Lower leg skin (tissue), 3 donors: ENCODE measurements around the gene ECHS1.

ENCODE experiments used
- CTCF ChIP-seq, 3 donors: fragments of 450-650 bp; IDR thresholded peaks; one replicate each; pipeline ENCODE4 v1.5.1; 2016; ENCODE audit warnings: antibody characterized with exemption in 3 of 3, mild to moderate bottlenecking in 3 of 3, moderate library complexity in 2 of 3
- POLR2A ChIP-seq, 2 donors: fragments of 450-650 bp; IDR thresholded peaks; one replicate each; pipeline ENCODE4 v1.6.1; 2016 to 2017; ENCODE audit warnings: antibody characterized with exemption in 2 of 2, mild to moderate bottlenecking in 1 of 2, moderate library complexity in 1 of 2

GRCh38 chr10:133422223-133422806 is 49.2 kb upstream of the ECHS1 start:
- no peak for TF ChIP-seq CTCF (IDR thresholded peaks at IDR 0.05)
- TF ChIP-seq POLR2A (IDR thresholded peaks at IDR 0.05) = no peak
